Measurements from ENCODE around the gene RPL27.
"Not testable (repeated sequence)": the region's sequence is repeated elsewhere in the genome, so short reads cannot be mapped to it uniquely, and the experiment has no call there.

Gene RPL27

GRCh38 chr17:42993913-42994312 is 4.3 kb upstream of the RPL27 start:
- not testable (repeated sequence) for DNase-seq

DNA sequence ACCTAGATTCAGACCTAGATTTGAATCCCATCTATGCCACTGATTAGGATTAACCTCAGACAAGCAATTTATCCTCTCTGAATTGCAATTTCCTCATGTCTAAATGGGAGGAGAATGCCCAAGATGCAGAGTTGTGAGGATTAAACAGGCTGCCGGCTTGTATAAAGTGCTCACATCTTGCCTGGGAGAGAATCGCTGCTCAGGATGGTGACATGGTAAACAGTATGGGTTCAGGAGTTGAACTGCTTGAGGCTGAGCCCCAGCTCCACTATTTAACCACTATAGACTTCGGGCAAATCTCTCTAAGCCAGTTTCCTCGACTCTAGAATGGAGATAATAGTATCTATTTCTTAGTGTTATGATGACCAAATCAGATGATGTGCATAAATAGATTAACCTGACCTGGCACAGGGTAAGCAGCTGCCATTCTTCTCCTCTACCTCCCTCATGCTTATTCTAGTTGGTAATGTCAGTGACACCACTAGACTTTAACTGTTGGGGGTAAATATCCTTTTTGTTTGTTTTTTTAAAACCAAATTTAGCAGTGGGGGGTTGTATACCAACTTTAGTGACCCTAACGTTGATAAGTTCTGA is 732 bp upstream of the RPL27 start:
- DNase-seq, result no peak

GRCh38 chr17:42999003-42999525 is 845 bp downstream of the RPL27 start:
- no peak for DNase-seq

- DNase-seq, result not testable (repeated sequence)
These were observed 2.7 kb downstream of the RPL27 start for GRCh38 chr17:43000894-43001293.

DNA sequence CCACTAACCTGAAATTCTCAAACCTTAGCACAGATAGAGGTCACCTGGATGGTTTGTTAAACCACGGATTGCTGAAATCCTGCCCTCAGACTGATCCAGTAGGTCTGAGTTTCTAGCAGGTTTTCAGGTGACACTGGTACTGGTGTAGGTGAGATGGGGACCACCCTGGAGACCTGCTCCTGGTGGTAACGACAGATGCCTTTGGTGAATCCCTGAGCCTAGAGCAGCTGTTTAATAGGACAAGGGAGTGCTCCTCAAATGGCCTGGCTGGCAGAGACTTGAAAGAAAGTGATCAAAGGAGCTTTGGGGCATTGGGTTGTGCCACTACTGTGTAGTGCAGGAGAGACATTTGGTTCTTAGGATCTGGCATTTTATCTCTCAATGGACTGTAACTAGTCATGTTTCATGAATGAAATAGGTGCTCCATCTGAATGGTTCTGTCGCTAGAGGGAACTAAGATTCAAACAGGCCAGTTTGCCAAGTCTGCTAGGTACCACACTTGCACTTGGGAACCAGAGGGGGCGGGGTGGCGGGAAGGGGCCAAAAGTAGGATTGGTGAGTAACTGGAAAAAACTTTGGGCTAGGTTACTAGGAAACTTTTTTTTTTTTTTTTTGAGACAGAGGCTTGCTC is 5.4 kb downstream of the RPL27 start:
- DNase-seq, result peak in 1 of 2 experiments; percentile 44

GRCh38 chr17:43006639-43007551 is 8.7 kb downstream of the RPL27 start, which contains the start of gene IFI35:
Gene IFI35, plus strand, starts transcription at chr17:43006784. Its CDS starts 164 bp downstream, at chr17:43006948.
- DNase-seq, result peak; percentile 90 to 91

GRCh38 chr17:43010667-43011308 is 12.6 kb downstream of the RPL27 start:
- no peak for DNase-seq

GRCh38 chr17:43011728-43012472 is 13.7 kb downstream of the RPL27 start:
- DNase-seq, result no peak

GRCh38 chr17:43013296-43013695 is 15.1 kb downstream of the RPL27 start:
- DNase-seq, result no peak

GRCh38 chr17:43014020-43014648 is 15.9 kb downstream of the RPL27 start:
- DNase-seq, result no peak

DNA sequence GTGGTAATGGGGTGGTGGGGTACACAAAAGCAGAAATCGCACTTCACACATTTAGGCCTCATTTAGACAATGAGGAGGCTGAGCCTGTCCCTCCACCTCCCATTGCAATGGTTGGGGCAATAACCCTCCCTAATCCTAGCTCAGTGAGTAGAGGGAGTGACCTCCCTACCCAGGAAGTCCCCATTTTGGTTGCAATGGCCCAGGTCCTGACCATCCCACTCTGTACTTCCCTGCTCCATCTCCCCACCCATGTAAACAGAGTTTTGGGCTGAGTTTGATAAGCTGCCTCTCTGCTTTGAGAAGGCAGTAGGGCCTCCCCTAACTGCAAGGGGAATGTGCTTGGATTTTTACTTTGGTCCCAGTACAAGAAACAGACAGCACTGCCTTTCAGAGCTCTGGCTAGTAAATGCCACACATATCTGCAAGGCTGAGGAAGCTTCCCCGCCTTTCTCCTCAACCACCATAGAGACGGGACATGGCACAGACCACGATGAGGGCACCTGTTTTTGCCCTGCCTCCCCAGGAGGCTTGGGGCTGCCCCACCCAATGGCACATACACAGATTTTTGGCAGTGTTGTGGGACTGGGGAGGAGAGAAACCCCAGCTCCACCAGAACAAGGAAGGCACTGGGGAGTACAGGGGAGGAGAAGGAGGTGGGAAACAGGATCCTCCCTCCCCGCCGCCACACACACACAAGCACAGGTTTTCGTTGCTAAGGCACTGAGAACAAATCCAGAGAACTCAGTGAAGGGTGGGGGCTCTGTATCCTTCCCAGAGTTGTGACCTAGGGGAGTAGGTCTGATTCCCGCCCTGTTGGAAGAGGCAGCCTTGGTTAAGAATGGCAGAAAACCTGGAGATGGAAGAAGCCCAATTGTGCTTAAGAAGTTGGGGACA is 16.7 kb downstream of the RPL27 start:
- DNase-seq, result no peak

- no peak for DNase-seq
These were observed 17.4 kb downstream of the RPL27 start for GRCh38 chr17:43015579-43015978.

GRCh38 chr17:43016216-43016615 is 18.0 kb downstream of the RPL27 start:
- no peak for DNase-seq

GRCh38 chr17:43018008-43018853 is 20.0 kb downstream of the RPL27 start:
- DNase-seq, result no peak

DNA sequence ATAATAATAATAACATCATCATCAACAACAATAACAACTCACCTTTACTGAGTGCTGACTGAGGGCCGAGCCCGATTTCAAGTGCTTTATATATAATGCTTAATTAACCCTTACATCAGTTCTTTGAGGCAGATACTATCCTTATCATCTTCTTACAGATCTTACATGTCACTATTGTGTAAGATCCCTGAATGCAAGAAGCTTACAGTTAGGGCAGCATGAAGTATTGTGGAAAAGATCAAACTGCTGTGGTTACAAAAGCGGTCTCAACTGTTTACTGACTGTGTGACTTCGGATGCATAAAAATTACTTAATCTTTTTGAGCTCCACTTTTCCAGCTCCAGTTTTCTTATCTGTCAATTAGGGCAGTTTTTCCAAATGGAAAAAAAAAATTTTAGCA is 20.7 kb downstream of the RPL27 start:
- DNase-seq, result no peak

GRCh38 chr17:43019418-43019817 is 21.2 kb downstream of the RPL27 start:
- no peak for DNase-seq

DNA sequence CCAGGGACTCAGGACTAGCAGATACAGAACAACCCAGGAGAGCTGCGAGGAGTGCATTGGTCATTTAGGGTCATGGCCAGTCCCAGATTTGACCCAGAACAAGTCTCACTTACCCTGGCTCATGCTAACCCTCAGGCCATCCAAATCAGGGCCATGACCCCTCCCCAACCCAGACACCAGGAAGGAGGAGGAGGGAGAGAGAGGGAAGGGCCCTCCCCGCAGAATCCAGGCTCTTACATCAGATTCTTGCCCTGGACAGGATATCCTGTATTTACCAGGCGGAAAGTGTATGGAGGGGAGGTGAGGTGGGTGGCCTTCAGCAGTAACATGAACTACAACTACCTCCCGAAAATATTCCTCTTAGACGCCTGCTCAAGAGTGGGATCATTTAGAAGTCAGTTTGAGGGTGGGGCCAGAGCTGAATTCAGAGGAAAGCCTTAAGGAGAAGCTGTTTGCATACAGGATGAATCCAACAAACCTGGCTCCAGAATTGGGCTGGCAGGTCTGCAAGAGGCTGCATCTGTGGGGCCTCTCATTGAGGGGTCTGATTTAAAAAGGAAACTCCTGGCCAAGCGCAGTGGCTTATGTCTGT is 21.9 kb downstream of the RPL27 start:
- DNase-seq, result no peak

DNA sequence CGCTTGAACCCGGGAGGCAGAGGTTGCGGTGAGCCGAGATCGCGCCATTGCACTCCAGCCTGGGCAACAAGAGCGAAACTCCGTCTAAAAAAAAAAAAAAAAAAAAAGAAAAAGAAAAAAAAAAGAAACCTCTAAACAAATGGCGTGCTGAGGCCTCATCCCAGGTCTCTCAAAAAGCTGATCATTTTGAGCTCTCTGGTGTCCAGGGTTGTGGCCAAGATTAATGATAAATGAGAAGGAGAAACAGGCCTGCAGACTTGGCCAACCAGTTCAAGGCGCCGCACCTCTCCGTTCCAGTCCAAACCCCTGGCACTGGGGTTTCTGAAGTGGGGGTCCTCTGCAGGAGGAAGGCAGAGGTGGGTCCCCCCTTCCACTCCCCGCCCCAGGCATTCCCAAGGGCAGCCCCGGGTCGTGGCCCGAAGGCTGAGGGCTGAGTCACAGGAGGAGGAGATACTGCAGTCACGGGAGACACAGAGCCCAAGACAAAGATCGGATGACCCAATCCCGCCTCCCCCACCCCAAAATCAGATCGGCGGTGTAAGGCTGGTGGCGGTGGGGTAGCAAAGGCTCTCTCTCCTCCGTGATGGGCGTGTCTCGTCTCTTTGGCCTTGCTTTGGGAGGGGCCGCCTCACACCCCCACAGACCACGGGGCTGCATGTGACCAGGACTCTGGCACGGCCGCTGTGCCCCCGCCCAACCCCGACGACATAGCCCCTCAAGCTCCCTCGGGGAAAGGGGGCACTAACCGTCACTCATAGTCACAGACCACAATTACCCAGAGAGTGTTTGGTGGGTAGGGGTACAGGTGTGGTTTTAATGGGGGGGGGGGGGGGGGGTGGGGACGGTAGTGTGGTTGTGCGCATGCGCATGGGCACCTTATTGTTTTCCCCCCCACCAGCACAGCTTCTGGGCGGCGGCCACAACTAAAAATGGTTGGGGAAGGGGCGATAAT is 22.8 kb downstream of the RPL27 start:
- no peak for DNase-seq

All from activated T-cell treated with anti-CD3 and anti-CD28 coated beads, Interleukin-2, amount 50 U/mL, for 48 hours (primary cell).